Right lobe of liver (tissue), 6 donors: Measurements from ENCODE around the gene MADCAM1. TPM values are rescaled to one million over a fixed set of nuclear protein-coding genes. Genes with fewer than 3 reads are reported as not detected.

ENCODE experiments used
- ATAC-seq, 4 donors: fragments of 200-7000 bp; cut with Tn5 transposase; one replicate each; pipeline ENCODE4 v1.9.1; 2020; ENCODE audit warnings: mild to moderate bottlenecking in 4 of 4, moderate library complexity in 4 of 4
- DNase-seq, 3 donors: peaks; one replicate each; pipeline ENCODE4 v3.0.0-alpha.2; 2020
- H3K27ac ChIP-seq, 3 donors: fragments of 200-600 bp; one replicate each; pipeline ENCODE4 v1.8.0; 2022
- H3K27me3 ChIP-seq, 2 donors: fragments of 200-600 bp; one replicate each; pipeline ENCODE4 v1.8.0; 2022
- H3K36me3 ChIP-seq, 4 donors: fragments of 200-600 bp; sonication (generic) in 1 of 4; one replicate each; pipeline versions ENCODE4 v1.5.1 to v1.8.0; 2017 to 2022; ENCODE audit warnings: control low read depth in 1 of 4
- H3K4me1 ChIP-seq, 4 donors: fragments of 200-600 bp; sonication (generic) in 1 of 4; one replicate each; pipeline versions ENCODE4 v1.5.1 to v1.8.0; 2017 to 2022; ENCODE audit warnings: control low read depth in 1 of 4
- H3K4me3 ChIP-seq, 3 donors: fragments of 200-600 bp; one replicate each; pipeline ENCODE4 v1.8.0; 2022
- H3K9me3 ChIP-seq, 4 donors: fragments of 200-600 bp; sonication (generic) in 1 of 4; one replicate each; pipeline versions ENCODE4 v1.5.1 to v1.8.0; 2017 to 2022; ENCODE audit warnings: control low read depth in 1 of 4
- CTCF ChIP-seq, 4 donors: fragments of 200-600 bp in 3 of 4; fragments of 450-650 bp in 1 of 4; IDR thresholded peaks; one replicate each; pipeline versions ENCODE4 v1.5.1 to v1.8.0; 2016 to 2022; ENCODE audit warnings: antibody characterized with exemption in 4 of 4, mild to moderate bottlenecking in 2 of 4
- POLR2A ChIP-seq: fragments of 450-650 bp; IDR thresholded peaks from one replicate; pipeline ENCODE4 v1.6.1; 2017; ENCODE audit warnings: antibody characterized with exemption, mild to moderate bottlenecking
- WGBS: methylation state at CpG from one replicate; pipeline ENCODE4 v1.1.6; 2018; ENCODE audit warnings: low coverage, low lambda C conversion rate; ENCODE audit not compliant: insufficient coverage; ENCODE audit errors: missing lambda C conversion rate; 5-methylcytosine and 5-hydroxymethylcytosine counted together
- intact Hi-C, 2 donors: fragments of 100-400 bp; cut with DNase I; formaldehyde crosslinking; loops; one replicate each; pipeline versions ENCODE4 v1.11.2 to v1.14.1; 2022
- total RNA-seq, 6 experiments: library from RNA; depleted of rRNA in 2 of 6; stranded (reverse); fragments of >200 nt in 2 of 6; fragmentation: NEBNext Ultra II Directional in 3 of 6; extraction: Animal tissue kit (Norgen Biotek cat#: 25700) in 3 of 6; gene quantifications; one replicate each; pipeline versions ENCODE4 v1.1.0 to v1.2.4, GENCODE V29; 2016 to 2023
- donor health status: DM: no; HTN: yes; CAD: no.
- donor health status: DM: no; HTN: no; CAD: no.
- donor health status: DM: no; HTN: no; CAD: no.
- donor health status: DM: no; HTN: yes; CAD: no.
- donor health status: DM: no; HTN: yes; CAD: no.

The MADCAM1 gene
- total RNA-seq, 6 experiments from 2014 or later = 0.11 to 0.69 (median 0.31) TPM

GRCh38 chr19:522726-523125 lies 26.4 kb downstream of the MADCAM1 start:
- no peak for TF ChIP-seq POLR2A
- TF ChIP-seq CTCF (IDR thresholded peaks at IDR 0.05) = no peak
- intact Hi-C loops = no loop called here
- no peak for DNase-seq
- Histone ChIP-seq H3K4me3 (no peak overlapping the region), H3K9me3 (no peaks in the 10 kb centered on the region), H3K36me3 (no peaks in the 10 kb centered on the region), H3K27ac (no peak overlapping the region), H3K4me1 (no peaks in the 10 kb centered on the region), H3K27me3 (no peaks in the 10 kb centered on the region)
- no peak for ATAC-seq
- WGBS = no CpG with 5 or more reads among the region's 12 CpGs

DNA sequence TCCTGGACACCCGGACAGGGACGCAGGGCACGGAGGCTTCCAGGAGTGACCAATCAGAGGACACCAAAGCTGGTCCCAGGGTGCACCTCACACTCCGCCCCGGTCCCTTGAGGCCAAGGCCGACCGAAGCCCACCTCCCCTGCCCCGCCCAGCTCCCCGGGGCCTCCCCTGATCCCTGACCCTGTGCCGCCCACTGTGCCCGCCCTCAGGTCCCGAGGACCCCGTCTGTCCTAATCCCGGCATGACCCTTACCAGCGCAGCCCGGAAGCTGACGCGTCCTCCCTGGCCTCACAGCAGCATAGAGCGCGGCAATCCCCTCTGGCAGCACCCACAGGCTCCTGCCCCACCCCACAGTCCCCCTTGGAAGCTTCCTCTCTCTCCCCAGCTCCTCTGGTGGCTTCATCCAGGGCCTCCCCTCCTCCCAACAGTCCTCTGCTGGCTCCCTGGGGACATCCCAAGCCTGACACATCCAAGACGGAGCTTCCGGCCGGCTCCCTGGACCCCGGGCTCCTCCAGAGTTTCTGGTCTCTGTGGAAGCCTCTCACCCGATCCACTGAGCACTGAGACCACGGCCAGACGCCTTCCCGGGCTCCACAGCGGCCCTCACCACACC lies 27.9 kb downstream of the MADCAM1 start:
- no peaks in the 10 kb centered on the region for H3K36me3 ChIP-seq
- H3K4me3 ChIP-seq = no peak overlapping the region
- no peak overlapping the region for H3K27ac ChIP-seq
- no peaks in the 10 kb centered on the region for H3K27me3 ChIP-seq
- no peaks in the 10 kb centered on the region for H3K9me3 ChIP-seq
- H3K4me1 ChIP-seq = no peaks in the 10 kb centered on the region
- ATAC-seq (peak in 3 of 4 donors; percentile 30 to 34 (median 33)), DNase-seq (peak in 1 of 3 donors; percentile 23)
- 40% methylated on average over 4 of the region's 29 CpGs for WGBS
- intact Hi-C loops = no loop called here
- no peak for TF ChIP-seq POLR2A
- TF ChIP-seq CTCF (IDR thresholded peaks at IDR 0.05) = no peak

DNA sequence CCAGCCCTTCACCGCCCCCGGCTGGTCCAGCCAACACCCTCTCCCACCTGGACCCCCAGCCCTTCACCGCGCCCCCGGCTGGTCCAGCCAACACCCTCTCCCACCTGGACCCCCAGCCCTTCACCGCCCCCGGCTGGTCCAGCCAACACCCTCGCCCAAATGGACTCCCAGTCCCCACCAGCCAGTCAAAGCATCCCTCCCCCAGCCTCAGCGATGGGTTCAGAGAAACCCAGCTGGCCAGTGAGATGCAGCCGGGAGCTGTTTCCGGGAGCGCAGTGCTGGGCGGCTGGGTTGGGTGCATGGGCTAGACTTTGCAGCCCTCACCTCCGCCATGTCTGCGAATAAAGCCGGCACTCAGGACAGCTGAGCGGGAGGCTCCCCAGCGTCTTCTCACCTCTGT lies 28.7 kb downstream of the MADCAM1 start:
- DNase-seq (no peak), ATAC-seq (no peak)
- Histone ChIP-seq H3K27me3 (no peaks in the 10 kb centered on the region), H3K9me3 (no peaks in the 10 kb centered on the region), H3K27ac (no peak overlapping the region), H3K36me3 (no peaks in the 10 kb centered on the region), H3K4me3 (no peak overlapping the region), H3K4me1 (no peaks in the 10 kb centered on the region)
- intact Hi-C loops = no loop called here
- 73% methylated on average over 12 of the region's 18 CpGs for WGBS
- TF ChIP-seq POLR2A = no peak
- TF ChIP-seq CTCF (IDR thresholded peaks at IDR 0.05) = no peak

DNA sequence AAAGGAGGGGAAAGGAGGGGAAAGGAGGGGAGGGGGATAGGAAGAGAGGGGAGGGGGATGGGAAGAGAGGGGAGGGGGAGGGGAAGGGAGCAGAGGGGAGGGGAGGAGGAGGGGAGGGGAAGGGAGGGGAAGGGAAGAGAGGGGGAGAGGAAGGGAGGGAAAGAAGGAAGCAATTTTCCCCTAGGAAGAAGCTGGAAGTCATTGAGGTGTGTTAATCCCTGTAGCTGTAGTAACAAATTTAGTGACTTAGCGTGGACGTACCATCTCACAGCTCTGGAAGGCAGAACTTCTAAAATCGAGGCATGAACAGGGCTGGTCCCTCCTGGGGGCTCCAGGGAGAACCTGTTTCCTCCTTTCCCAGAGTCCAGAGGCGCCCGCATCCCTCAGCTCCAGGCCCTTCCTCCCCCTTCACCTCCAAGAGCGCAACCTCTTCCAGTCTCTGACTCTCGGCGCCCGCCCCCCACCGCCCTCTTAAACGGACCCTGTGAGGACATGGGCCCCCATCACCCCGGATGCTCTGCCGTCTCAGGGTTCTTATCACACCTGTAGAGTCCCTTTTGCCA lies 29.7 kb downstream of the MADCAM1 start:
- Histone ChIP-seq H3K36me3 (no peaks in the 10 kb centered on the region), H3K4me1 (no peaks in the 10 kb centered on the region), H3K4me3 (no peak overlapping the region), H3K27me3 (no peaks in the 10 kb centered on the region), H3K27ac (no peak overlapping the region), H3K9me3 (no peaks in the 10 kb centered on the region)
- DNase-seq (no peak), ATAC-seq (no peak)
- intact Hi-C loops = no loop called here
- 45% methylated on average over 6 of the region's 13 CpGs for WGBS
- TF ChIP-seq CTCF (IDR thresholded peaks at IDR 0.05) (no peak), POLR2A (no peak)
